ENCODE measurements around the gene C12orf43.

C12orf43 gene

GRCh38 chr12:120994589-120995337, 21.5 kb downstream of the C12orf43 start:
- no peak for DNase-seq (ENCODE audit: low read depth)
- Histone ChIP-seq H3K9ac (ENCODE audit: low read length) (no peak overlapping the region), H3K4me1 (ENCODE audit: control insufficient read depth, insufficient read depth, low read length) (peaks cover 3% of the 10 kb centered on the region), H3K27me3 (replicated peaks; ENCODE audit: control insufficient read depth, insufficient read depth, low read length) (peaks cover 60% of the 10 kb centered on the region), H3K9me3 (ENCODE audit: control insufficient read depth, low read length) (peaks cover 1% of the 10 kb centered on the region), H3K36me3 (ENCODE audit: control insufficient read depth, insufficient read depth, low read length, severe bottlenecking) (no peaks in the 10 kb centered on the region), H3K4me3 (ENCODE audit: low read length) (no peak overlapping the region)

GRCh38 chr12:120994059-120994458, 22.2 kb downstream of the C12orf43 start:
- Histone ChIP-seq H3K9ac (ENCODE audit: low read length) (no peak overlapping the region), H3K9me3 (ENCODE audit: control insufficient read depth, low read length) (peaks cover 4% of the 10 kb centered on the region), H3K36me3 (ENCODE audit: control insufficient read depth, insufficient read depth, low read length, severe bottlenecking) (no peaks in the 10 kb centered on the region), H3K4me3 (ENCODE audit: low read length) (no peak overlapping the region), H3K27me3 (replicated peaks; ENCODE audit: control insufficient read depth, insufficient read depth, low read length) (peaks cover 60% of the 10 kb centered on the region), H3K4me1 (ENCODE audit: control insufficient read depth, insufficient read depth, low read length) (no peaks in the 10 kb centered on the region)
- no peak for DNase-seq (ENCODE audit: low read depth)

GRCh38 chr12:120993496-120993895, 22.8 kb downstream of the C12orf43 start:
- peaks cover 4% of the 10 kb centered on the region for H3K9me3 ChIP-seq (ENCODE audit: control insufficient read depth, low read length)
- H3K27me3 ChIP-seq (replicated peaks; ENCODE audit: control insufficient read depth, insufficient read depth, low read length): peaks cover 60% of the 10 kb centered on the region
- H3K4me3 ChIP-seq (ENCODE audit: low read length): no peak overlapping the region
- DNase-seq (ENCODE audit: low read depth): no peak
- no peak overlapping the region for H3K9ac ChIP-seq (ENCODE audit: low read length)
- no peaks in the 10 kb centered on the region for H3K36me3 ChIP-seq (ENCODE audit: control insufficient read depth, insufficient read depth, low read length, severe bottlenecking)
- no peaks in the 10 kb centered on the region for H3K4me1 ChIP-seq (ENCODE audit: control insufficient read depth, insufficient read depth, low read length)

DNA sequence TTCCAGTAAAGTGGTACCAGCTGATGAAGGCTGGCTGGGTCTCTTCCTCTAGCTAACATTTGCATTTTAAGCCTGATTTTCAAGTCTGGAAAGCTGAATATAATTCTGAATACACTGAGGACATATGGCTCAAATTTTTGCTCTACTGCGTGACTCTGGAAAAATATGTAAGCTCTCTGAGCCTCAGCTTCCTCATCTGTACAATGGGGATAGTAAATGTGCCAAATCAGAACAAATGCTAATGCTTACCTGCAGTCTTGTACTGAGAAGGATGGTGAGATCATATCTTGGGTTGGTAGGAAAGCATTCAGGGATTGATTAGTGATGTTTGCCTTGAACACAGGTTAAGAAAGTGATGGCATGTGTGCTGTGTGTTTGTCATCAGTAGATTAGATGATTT, 23.3 kb downstream of the C12orf43 start:
- Histone ChIP-seq H3K27me3 (replicated peaks; ENCODE audit: control insufficient read depth, insufficient read depth, low read length) (peaks cover 61% of the 10 kb centered on the region), H3K4me1 (ENCODE audit: control insufficient read depth, insufficient read depth, low read length) (no peaks in the 10 kb centered on the region), H3K4me3 (ENCODE audit: low read length) (no peak overlapping the region), H3K36me3 (ENCODE audit: control insufficient read depth, insufficient read depth, low read length, severe bottlenecking) (no peaks in the 10 kb centered on the region), H3K9ac (ENCODE audit: low read length) (no peak overlapping the region), H3K9me3 (ENCODE audit: control insufficient read depth, low read length) (peaks cover 4% of the 10 kb centered on the region)
- DNase-seq (ENCODE audit: low read depth): no peak

GRCh38 chr12:120991965-120992364, 24.3 kb downstream of the C12orf43 start:
- Histone ChIP-seq H3K36me3 (ENCODE audit: control insufficient read depth, insufficient read depth, low read length, severe bottlenecking) (no peaks in the 10 kb centered on the region), H3K4me1 (ENCODE audit: control insufficient read depth, insufficient read depth, low read length) (no peaks in the 10 kb centered on the region), H3K27me3 (replicated peaks; ENCODE audit: control insufficient read depth, insufficient read depth, low read length) (peaks cover 54% of the 10 kb centered on the region), H3K4me3 (ENCODE audit: low read length) (no peak overlapping the region), H3K9me3 (ENCODE audit: control insufficient read depth, low read length) (peaks cover 4% of the 10 kb centered on the region), H3K9ac (ENCODE audit: low read length) (no peak overlapping the region)
- no peak for DNase-seq (ENCODE audit: low read depth)

DNA sequence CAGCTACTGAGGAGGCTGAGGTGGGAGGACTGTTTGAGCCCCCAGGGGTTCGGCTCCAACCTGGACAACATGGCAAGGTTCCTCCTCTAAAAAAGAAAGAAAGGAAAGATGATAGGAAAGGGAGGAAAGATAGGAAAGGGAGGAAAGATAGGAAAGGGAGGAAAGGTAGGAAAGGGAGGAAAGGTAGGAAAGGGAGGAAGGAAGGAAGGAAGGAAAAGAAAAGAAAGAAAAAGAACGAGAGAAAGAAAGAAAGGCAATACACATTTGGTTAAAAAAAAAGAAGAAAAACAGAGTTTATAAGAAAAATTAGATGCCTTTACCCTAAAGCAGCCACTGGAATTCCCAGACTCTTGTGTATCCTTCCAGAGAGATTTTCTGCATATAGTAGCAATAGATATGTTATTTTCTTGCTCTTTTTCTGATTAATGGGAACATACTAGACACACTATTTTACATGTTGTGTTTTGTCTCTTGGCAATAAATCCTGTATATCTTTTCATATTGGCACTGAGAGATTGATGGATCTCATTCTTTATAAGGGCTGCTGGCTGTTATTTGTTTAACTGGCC, 25.7 kb downstream of the C12orf43 start:
- no peak for DNase-seq (ENCODE audit: low read depth)
- H3K4me1 ChIP-seq (ENCODE audit: control insufficient read depth, insufficient read depth, low read length): no peaks in the 10 kb centered on the region
- H3K36me3 ChIP-seq (ENCODE audit: control insufficient read depth, insufficient read depth, low read length, severe bottlenecking): no peaks in the 10 kb centered on the region
- H3K27me3 ChIP-seq (replicated peaks; ENCODE audit: control insufficient read depth, insufficient read depth, low read length): peaks cover 42% of the 10 kb centered on the region
- no peak overlapping the region for H3K9ac ChIP-seq (ENCODE audit: low read length)
- H3K9me3 ChIP-seq (ENCODE audit: control insufficient read depth, low read length): peaks cover 4% of the 10 kb centered on the region
- H3K4me3 ChIP-seq (ENCODE audit: low read length): no peak overlapping the region

- DNase-seq (ENCODE audit: low read depth): no peak
- H3K9me3 ChIP-seq (ENCODE audit: control insufficient read depth, low read length): peaks cover 4% of the 10 kb centered on the region
- H3K9ac ChIP-seq (ENCODE audit: low read length): no peak overlapping the region
- H3K27me3 ChIP-seq (replicated peaks; ENCODE audit: control insufficient read depth, insufficient read depth, low read length): peaks cover 34% of the 10 kb centered on the region
- no peaks in the 10 kb centered on the region for H3K36me3 ChIP-seq (ENCODE audit: control insufficient read depth, insufficient read depth, low read length, severe bottlenecking)
- no peaks in the 10 kb centered on the region for H3K4me1 ChIP-seq (ENCODE audit: control insufficient read depth, insufficient read depth, low read length)
- H3K4me3 ChIP-seq (ENCODE audit: low read length): no peak overlapping the region
These were observed 26.6 kb downstream of the C12orf43 start for GRCh38 chr12:120989687-120990086.

- H3K9me3 ChIP-seq (ENCODE audit: control insufficient read depth, low read length): peaks cover 4% of the 10 kb centered on the region
- no peak overlapping the region for H3K4me3 ChIP-seq (ENCODE audit: low read length)
- H3K4me1 ChIP-seq (ENCODE audit: control insufficient read depth, insufficient read depth, low read length): no peaks in the 10 kb centered on the region
- H3K9ac ChIP-seq (ENCODE audit: low read length): no peak overlapping the region
- DNase-seq (ENCODE audit: low read depth): no peak
- H3K36me3 ChIP-seq (ENCODE audit: control insufficient read depth, insufficient read depth, low read length, severe bottlenecking): no peaks in the 10 kb centered on the region
- H3K27me3 ChIP-seq (replicated peaks; ENCODE audit: control insufficient read depth, insufficient read depth, low read length): peaks cover 26% of the 10 kb centered on the region
These were observed 27.6 kb downstream of the C12orf43 start for GRCh38 chr12:120988658-120989057.

DNA sequence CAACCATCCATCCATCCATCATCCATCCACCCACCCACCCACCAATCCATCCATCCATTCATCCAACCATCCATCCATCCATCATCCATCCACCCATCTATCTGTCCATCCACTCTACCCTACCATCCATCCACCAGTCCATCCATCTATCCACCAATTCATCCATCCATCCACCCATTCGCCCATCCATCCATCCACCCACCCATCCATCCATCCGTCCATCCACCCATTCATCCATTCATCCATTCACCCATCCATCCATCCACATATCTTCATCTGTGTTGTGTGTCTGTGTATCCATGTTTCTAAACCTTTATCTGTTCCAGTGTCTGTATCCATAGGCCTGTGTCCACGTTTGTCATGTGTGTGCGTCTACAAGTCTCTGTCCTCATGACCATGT, 28.1 kb downstream of the C12orf43 start:
- H3K4me1 ChIP-seq (ENCODE audit: control insufficient read depth, insufficient read depth, low read length): no peaks in the 10 kb centered on the region

GRCh38 chr12:120984351-120984898, 31.9 kb downstream of the C12orf43 start:
- no peaks in the 10 kb centered on the region for H3K9me3 ChIP-seq (ENCODE audit: control insufficient read depth, low read length)
- DNase-seq (ENCODE audit: low read depth): no peak
- no peak overlapping the region for H3K4me3 ChIP-seq (ENCODE audit: low read length)
- no peaks in the 10 kb centered on the region for H3K36me3 ChIP-seq (ENCODE audit: control insufficient read depth, insufficient read depth, low read length, severe bottlenecking)
- H3K9ac ChIP-seq (ENCODE audit: low read length): no peak overlapping the region
- peaks cover 35% of the 10 kb centered on the region for H3K27me3 ChIP-seq (replicated peaks; ENCODE audit: control insufficient read depth, insufficient read depth, low read length)
- H3K4me1 ChIP-seq (ENCODE audit: control insufficient read depth, insufficient read depth, low read length): no peaks in the 10 kb centered on the region

More for the DNA sequence above, 28.1 kb downstream of the C12orf43 start:
- no peak overlapping the region for H3K9ac ChIP-seq (ENCODE audit: low read length)
- H3K4me3 ChIP-seq (ENCODE audit: low read length): no peak overlapping the region
- H3K27me3 ChIP-seq (replicated peaks; ENCODE audit: control insufficient read depth, insufficient read depth, low read length): peaks cover 25% of the 10 kb centered on the region
- DNase-seq (ENCODE audit: low read depth): no peak
- no peaks in the 10 kb centered on the region for H3K36me3 ChIP-seq (ENCODE audit: control insufficient read depth, insufficient read depth, low read length, severe bottlenecking)
- peaks cover 4% of the 10 kb centered on the region for H3K9me3 ChIP-seq (ENCODE audit: control insufficient read depth, low read length)

DNA sequence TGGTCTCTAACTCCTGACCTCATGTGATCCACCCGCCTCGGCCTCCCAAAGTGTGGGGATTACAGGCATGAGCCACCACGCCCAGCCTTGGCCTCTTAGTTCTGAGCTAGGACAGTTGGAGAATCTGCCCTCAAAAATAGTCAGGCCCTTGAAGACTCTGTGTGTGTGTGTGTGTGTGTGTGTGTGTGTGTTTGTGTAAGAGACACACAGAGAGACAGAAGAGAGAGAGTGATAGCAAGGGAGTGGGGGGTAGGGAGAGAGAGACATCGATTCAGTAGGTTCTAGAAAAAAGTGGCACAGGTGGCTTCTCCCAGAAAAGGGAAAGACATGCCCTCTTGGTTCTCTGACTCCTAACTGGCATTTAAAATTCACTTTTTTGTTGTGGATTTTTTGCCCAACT, 32.5 kb downstream of the C12orf43 start:
- no peaks in the 10 kb centered on the region for H3K36me3 ChIP-seq (ENCODE audit: control insufficient read depth, insufficient read depth, low read length, severe bottlenecking)
- no peak for DNase-seq (ENCODE audit: low read depth)
- H3K4me1 ChIP-seq (ENCODE audit: control insufficient read depth, insufficient read depth, low read length): no peaks in the 10 kb centered on the region
- H3K4me3 ChIP-seq (ENCODE audit: low read length): no peak overlapping the region
- H3K9ac ChIP-seq (ENCODE audit: low read length): no peak overlapping the region
- peaks cover 31% of the 10 kb centered on the region for H3K27me3 ChIP-seq (replicated peaks; ENCODE audit: control insufficient read depth, insufficient read depth, low read length)
- no peaks in the 10 kb centered on the region for H3K9me3 ChIP-seq (ENCODE audit: control insufficient read depth, low read length)

Data from adipocyte (in vitro differentiated cells).